K562 (cell line): ENCODE results near the gene ADCY4. TPM values are rescaled to one million over a fixed set of nuclear protein-coding genes. Genes with fewer than 3 reads are reported as not detected.

ENCODE experiments used
- BACH1 ChIP-seq: fragments of 200-800 bp; sonication (Bioruptor generic); IDR thresholded peaks from 2 replicates; pipeline ENCODE4 v1.6.1; 2016; ENCODE audit warnings: missing genetic modification characterization, missing compliant biosample characterization
- ERF ChIP-seq: fragments of 450-650 bp; formaldehyde crosslinking; IDR thresholded peaks from 2 replicates; pipeline ENCODE4 v1.4.0; 2020; ENCODE audit warnings: mild to moderate bottlenecking, mixed read lengths
- FOXP1 ChIP-seq: sonication (generic); formaldehyde crosslinking; IDR thresholded peaks from 2 replicates; pipeline ENCODE4 v1.8.0; 2022; ENCODE audit warnings: mild to moderate bottlenecking, missing genetic modification reagents
- HNRNPH1 ChIP-seq: fragments of 200-400 bp; formaldehyde crosslinking; optimal IDR thresholded peaks from 2 replicates; pipeline ENCODE3; 2017; ENCODE audit warnings: low read depth, mild to moderate bottlenecking, low read length, moderate library complexity
- HSF4 ChIP-seq: fragments of 250-450 bp; sonication (Bioruptor Pico); IDR thresholded peaks from 2 replicates; pipeline ENCODE4 v2.1.2; 2022; ENCODE audit warnings: mild to moderate bottlenecking, moderate library complexity, borderline replicate concordance
- NFE2L1 ChIP-seq: fragments of 450-650 bp; IDR thresholded peaks from 2 replicates; pipeline ENCODE4 v1.6.1; 2016; ENCODE audit warnings: missing genetic modification characterization, low read depth, mild to moderate bottlenecking, missing compliant biosample characterization, moderate library complexity, borderline replicate concordance
- PRMT5 ChIP-seq: sonication (generic); formaldehyde crosslinking; IDR thresholded peaks from 2 replicates; pipeline ENCODE4 v1.5.0; 2020; ENCODE audit warnings: missing genetic modification reagents
- PTBP1 ChIP-seq: fragments of 200-400 bp; formaldehyde crosslinking; IDR thresholded peaks from 2 replicates; pipeline ENCODE4 v1.6.1; 2017; ENCODE audit warnings: low read depth, low read length
- SAFB2 ChIP-seq: fragments of 200-400 bp; formaldehyde crosslinking; IDR thresholded peaks from 2 replicates; pipeline ENCODE4 v1.6.1; 2018; ENCODE audit warnings: borderline replicate concordance, low read length, low read depth, moderate library complexity; ENCODE audit not compliant: severe bottlenecking
- SIN3B ChIP-seq: fragments of 450-650 bp; IDR thresholded peaks from 2 replicates; pipeline ENCODE4 v1.6.1; 2017; ENCODE audit warnings: low read depth, mild to moderate bottlenecking, moderate library complexity
- SNIP1 ChIP-seq: fragments of 450-650 bp; IDR thresholded peaks from 2 replicates; pipeline ENCODE4 v1.7.1; 2017; ENCODE audit warnings: low read depth, mild to moderate bottlenecking
- TAF9B ChIP-seq: fragments of 450-650 bp; IDR thresholded peaks from 2 replicates; pipeline ENCODE4 v1.6.1; 2018; ENCODE audit warnings: mild to moderate bottlenecking; ENCODE audit not compliant: partially characterized antibody
- TARDBP ChIP-seq: fragments of 450-650 bp; IDR thresholded peaks from 2 replicates; pipeline ENCODE4 v1.6.1; 2016
- TCFL5 ChIP-seq: fragments of 250-450 bp; sonication (Bioruptor Pico); conservative IDR thresholded peaks from 2 replicates; pipeline ENCODE4 v1.6.1; 2021; ENCODE audit warnings: mild to moderate bottlenecking, moderate library complexity, matching md5 sums
- TEAD2 ChIP-seq: fragments of 450-650 bp; IDR thresholded peaks from 2 replicates; pipeline ENCODE4 v1.6.1; 2016; ENCODE audit warnings: missing genetic modification characterization, control low read depth, missing compliant biosample characterization
- U2AF2 ChIP-seq: fragments of 200-400 bp; formaldehyde crosslinking; optimal IDR thresholded peaks from 2 replicates; pipeline ENCODE3; 2017; ENCODE audit warnings: low read depth, mild to moderate bottlenecking, low read length
- ZC3H4 ChIP-seq: sonication (generic); formaldehyde crosslinking; IDR thresholded peaks from 2 replicates; pipeline ENCODE4 v1.9.0; 2021; ENCODE audit warnings: missing genetic modification reagents, borderline replicate concordance
- ZFPM2 ChIP-seq: fragments of 250-450 bp; sonication (Bioruptor Pico); IDR thresholded peaks from 2 replicates; pipeline ENCODE4 v1.5.1; 2022; ENCODE audit warnings: mild to moderate bottlenecking
- ZNF436 ChIP-seq: fragments of 250-450, 450-650 bp; sonication (Bioruptor Pico); formaldehyde crosslinking; IDR thresholded peaks from 2 replicates; pipeline ENCODE4 v1.7.0; 2020; ENCODE audit warnings: mild to moderate bottlenecking
- ZNF766 ChIP-seq: fragments of 200-800 bp; sonication (Bioruptor generic); conservative IDR thresholded peaks from 2 replicates; pipeline ENCODE4 v1.6.1; 2016; ENCODE audit warnings: missing genetic modification characterization, missing compliant biosample characterization
- polyA plus RNA-seq, 8 experiments: library from polyadenylated mRNA; depleted of rRNA in 4 of 8; stranded (reverse) in 5 of 8; unstranded in 3 of 8; fragments of >200 nt; fragmentation: Nextera tagmentation in 2 of 8; fragmentation: Illumina TruSeq in 1 of 8; extraction: Ambion mirVana in 2 of 8; extraction: Trizol in 1 of 8; gene quantifications; 2 replicates each; pipeline versions ENCODE4 v1.2.1 to v1.2.3, GENCODE V29; 2011 to 2014; ENCODE audit warnings: inconsistent platforms in 1 of 8, missing spikeins in 1 of 8
- total RNA-seq, 7 experiments: library from RNA; depleted of rRNA in 6 of 7; stranded (reverse); fragments of >200 nt in 6 of 7; fragmentation: Illumina TruSeq in 2 of 7; extraction: Trizol in 2 of 7; gene quantifications; 2 replicates each; pipeline versions ENCODE4 v1.2.1 to v1.2.3, GENCODE V29; 2011 to 2021; ENCODE audit warnings: low replicate concordance in 1 of 7
- TF ChIP-seq, protein P1 (sequence below): fragments of 450-650 bp; formaldehyde crosslinking; IDR thresholded peaks from 2 replicates; pipeline ENCODE4 v1.4.0; 2020; ENCODE audit warnings: mild to moderate bottlenecking, moderate library complexity
- TF ChIP-seq, protein P2 (sequence below): sonication (generic); formaldehyde crosslinking; IDR thresholded peaks from 2 replicates; pipeline ENCODE4 v1.8.1; 2023; ENCODE audit warnings: mild to moderate bottlenecking, missing genetic modification reagents, moderate library complexity
- TF ChIP-seq, protein P3 (sequence below): IDR thresholded peaks from 3 replicates; pipeline ENCODE4 v1.6.1; 2011; ENCODE audit warnings: borderline replicate concordance, mild to moderate bottlenecking; ENCODE audit not compliant: insufficient read length, insufficient read depth
- TF ChIP-seq, protein P4 (sequence below): fragments of 250-450 bp; sonication (Bioruptor Pico); IDR thresholded peaks from 2 replicates; pipeline ENCODE4 v1.8.0; 2021; ENCODE audit warnings: moderate library complexity, mild to moderate bottlenecking, inconsistent platforms
- TF ChIP-seq, protein P5 (sequence below), 2 experiments: fragments of 450-650 bp in 1 of 2; sonication (generic) in 1 of 2; formaldehyde crosslinking; conservative IDR thresholded peaks; 2 replicates each; pipeline versions ENCODE4 v1.4.0 to v1.8.1; 2020 to 2022; ENCODE audit warnings: mild to moderate bottlenecking in 1 of 2, missing genetic modification reagents in 1 of 2

ADCY4 gene
- total and polyA plus RNA-seq, 9 of the 15 experiments (the other 6 are each of a cell fraction or from before 2014, with no cell fraction given) = 0.04 to 0.31 (median 0.15) TPM; not detected in 2

DNA sequence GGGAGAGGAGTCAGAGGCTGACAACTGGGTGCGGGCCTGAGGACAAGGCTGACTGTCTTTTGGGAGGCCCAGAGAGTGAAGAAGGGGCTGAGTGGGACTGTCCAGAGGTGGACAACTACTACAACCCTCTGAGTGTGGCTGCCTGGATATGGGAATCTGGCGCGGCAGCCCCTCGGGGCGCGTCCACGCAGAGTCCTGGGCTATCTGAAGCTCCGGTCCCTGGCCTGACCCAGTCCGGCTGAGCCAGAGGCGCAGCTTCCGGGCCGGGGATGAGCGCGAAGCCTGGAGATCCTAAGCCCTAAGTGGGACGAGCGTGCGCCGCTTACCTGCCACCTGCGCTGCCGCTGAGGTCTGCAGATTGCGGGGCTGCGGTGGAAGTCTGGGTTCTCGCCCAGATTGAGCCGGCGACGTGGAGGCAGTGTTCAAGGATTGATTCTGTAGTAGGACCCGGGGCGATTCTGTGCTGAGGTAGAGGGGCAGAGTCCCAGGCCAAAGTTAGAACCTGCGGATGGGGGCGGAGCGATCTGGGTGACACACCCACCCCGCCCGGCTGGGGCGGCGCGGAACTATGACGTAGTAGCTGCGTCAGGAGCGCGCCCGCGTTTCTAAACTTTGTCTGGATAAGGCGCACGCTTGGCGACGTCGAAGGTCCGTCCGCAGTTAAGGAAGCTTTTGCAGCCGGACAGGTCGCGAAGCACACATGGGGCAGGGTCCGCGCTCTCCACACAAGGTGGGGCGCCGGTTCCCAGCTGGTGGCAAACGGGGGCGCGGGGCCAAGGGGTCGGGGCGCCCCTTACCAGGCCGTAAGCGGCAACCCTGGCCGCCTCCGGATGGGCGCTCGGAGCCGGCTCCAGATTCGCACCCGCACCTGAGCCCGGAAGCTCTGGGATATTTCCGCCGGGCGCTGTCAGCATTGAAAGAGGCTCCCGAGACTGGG lies 35.3 kb downstream of the ADCY4 start, which contains the start of the genes DHRS1 and NOP9 (continued):
- TF ChIP-seq ZNF766 (CRISPR knock-in tag) (no peak), SIN3B (peak; percentile 81), ZC3H4 (CRISPR knock-in tag) (no peak), SNIP1 (no peak), TARDBP (no peak), PTBP1 (no peak), SAFB2 (no peak), ERF (CRISPR knock-in tag) (no peak), TEAD2 (tag) (no peak), ZNF436 (no peak), HSF4 (no peak), ZFPM2 (CRISPR knock-in tag) (no peak), TAF9B (peak; percentile 10), FOXP1 (CRISPR knock-in tag) (no peak), U2AF2 (no peak), BACH1 (no peak), NFE2L1 (tag) (no peak), HNRNPH1 (no peak), PRMT5 (CRISPR knock-in tag) (no peak), TCFL5 (CRISPR knock-in tag) (no peak)
- TF ChIP-seq, protein P1, sequence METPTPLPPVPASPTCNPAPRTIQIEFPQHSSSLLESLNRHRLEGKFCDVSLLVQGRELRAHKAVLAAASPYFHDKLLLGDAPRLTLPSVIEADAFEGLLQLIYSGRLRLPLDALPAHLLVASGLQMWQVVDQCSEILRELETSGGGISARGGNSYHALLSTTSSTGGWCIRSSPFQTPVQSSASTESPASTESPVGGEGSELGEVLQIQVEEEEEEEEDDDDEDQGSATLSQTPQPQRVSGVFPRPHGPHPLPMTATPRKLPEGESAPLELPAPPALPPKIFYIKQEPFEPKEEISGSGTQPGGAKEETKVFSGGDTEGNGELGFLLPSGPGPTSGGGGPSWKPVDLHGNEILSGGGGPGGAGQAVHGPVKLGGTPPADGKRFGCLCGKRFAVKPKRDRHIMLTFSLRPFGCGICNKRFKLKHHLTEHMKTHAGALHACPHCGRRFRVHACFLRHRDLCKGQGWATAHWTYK (CRISPR knock-in tag) = no peak
- TF ChIP-seq, protein P2, sequence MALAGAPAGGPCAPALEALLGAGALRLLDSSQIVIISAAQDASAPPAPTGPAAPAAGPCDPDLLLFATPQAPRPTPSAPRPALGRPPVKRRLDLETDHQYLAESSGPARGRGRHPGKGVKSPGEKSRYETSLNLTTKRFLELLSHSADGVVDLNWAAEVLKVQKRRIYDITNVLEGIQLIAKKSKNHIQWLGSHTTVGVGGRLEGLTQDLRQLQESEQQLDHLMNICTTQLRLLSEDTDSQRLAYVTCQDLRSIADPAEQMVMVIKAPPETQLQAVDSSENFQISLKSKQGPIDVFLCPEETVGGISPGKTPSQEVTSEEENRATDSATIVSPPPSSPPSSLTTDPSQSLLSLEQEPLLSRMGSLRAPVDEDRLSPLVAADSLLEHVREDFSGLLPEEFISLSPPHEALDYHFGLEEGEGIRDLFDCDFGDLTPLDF (CRISPR knock-in tag) = no peak
- TF ChIP-seq, protein P3, sequence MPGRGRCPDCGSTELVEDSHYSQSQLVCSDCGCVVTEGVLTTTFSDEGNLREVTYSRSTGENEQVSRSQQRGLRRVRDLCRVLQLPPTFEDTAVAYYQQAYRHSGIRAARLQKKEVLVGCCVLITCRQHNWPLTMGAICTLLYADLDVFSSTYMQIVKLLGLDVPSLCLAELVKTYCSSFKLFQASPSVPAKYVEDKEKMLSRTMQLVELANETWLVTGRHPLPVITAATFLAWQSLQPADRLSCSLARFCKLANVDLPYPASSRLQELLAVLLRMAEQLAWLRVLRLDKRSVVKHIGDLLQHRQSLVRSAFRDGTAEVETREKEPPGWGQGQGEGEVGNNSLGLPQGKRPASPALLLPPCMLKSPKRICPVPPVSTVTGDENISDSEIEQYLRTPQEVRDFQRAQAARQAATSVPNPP = no peak
- TF ChIP-seq, protein P4, sequence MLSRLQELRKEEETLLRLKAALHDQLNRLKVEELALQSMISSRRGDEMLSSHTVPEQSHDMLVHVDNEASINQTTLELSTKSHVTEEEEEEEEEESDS (CRISPR knock-in tag) = no peak
- TF ChIP-seq, protein P5, sequence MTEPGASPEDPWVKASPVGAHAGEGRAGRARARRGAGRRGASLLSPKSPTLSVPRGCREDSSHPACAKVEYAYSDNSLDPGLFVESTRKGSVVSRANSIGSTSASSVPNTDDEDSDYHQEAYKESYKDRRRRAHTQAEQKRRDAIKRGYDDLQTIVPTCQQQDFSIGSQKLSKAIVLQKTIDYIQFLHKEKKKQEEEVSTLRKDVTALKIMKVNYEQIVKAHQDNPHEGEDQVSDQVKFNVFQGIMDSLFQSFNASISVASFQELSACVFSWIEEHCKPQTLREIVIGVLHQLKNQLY (CRISPR knock-in tag; conservative IDR thresholded peaks at IDR 0.05) = no peak
